Renal cortical epithelial cell (primary cell): ENCODE measurements around the gene PDIK1L. TPM values are rescaled to one million over a fixed set of nuclear protein-coding genes. Genes with fewer than 3 reads are reported as not detected.
"Not testable (repeated sequence)": the region's sequence is repeated elsewhere in the genome, so short reads cannot be mapped to it uniquely, and the experiment has no call there.

Experiments used
- DNase-seq: peaks from one replicate; pipeline ENCODE4 v3.0.0-alpha.2; 2011; ENCODE audit warnings: low read depth
- total RNA-seq: library from RNA; depleted of rRNA; stranded (reverse); fragments of >200 nt; gene quantifications from 2 replicates; pipeline ENCODE4 v1.2.3, GENCODE V29; 2014

Gene PDIK1L
- total RNA-seq, 1 donor from 2014 or later = 4.7 TPM

GRCh38 chr1:26090893-26091292 is 20.7 kb upstream of the PDIK1L start:
- no peak for DNase-seq

DNA sequence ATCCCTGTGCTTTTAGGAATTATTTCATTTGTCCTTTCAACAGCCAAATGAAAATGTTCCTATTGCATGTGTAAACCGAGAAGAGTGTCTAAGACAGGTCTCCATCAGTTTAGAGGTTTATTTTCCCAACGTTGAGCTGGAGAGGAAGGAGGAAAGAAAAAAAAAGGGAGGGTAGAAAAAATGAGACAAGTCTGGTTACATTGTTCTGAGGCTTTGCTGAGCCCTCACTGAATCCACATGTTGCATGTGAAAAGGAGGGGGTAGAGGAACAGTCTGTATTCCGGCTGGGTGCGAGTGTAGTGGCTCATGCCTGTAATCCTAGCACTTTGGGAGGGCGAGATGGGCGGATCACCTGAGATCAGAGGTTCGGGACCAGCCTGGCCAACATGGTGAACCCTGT is 19.2 kb upstream of the PDIK1L start:
- no peak for DNase-seq

GRCh38 chr1:26093569-26093968 is 18.1 kb upstream of the PDIK1L start:
- not testable (repeated sequence) for DNase-seq

DNA sequence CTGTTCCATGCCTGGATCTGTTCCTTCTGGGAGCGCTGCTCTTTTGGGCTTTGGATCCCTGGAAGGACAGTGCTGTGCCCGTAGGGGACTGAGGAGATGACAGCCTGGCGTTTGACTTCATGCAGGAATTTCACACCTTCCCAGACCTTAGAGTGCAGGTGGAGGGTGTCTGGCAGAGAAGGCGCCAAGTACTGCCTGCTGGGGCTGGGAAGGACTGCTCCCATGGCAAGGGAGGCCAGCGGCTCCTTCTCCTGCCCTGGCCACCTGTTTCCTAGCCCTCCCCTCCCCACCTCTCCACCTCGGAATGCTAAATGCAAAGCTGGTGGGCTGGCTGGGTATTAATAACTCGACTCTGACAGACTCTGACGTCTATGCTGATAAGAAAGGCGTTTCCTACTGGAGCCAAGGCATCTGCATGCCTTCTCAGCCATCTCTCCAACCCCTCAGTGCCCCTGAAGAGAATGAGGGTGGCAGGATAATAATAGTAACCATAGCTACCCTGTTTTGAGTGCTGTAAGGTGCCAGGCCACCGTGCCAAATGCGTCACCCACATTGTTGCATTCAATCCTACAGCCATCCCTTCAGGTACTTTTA is 17.5 kb upstream of the PDIK1L start:
- no peak for DNase-seq

DNA sequence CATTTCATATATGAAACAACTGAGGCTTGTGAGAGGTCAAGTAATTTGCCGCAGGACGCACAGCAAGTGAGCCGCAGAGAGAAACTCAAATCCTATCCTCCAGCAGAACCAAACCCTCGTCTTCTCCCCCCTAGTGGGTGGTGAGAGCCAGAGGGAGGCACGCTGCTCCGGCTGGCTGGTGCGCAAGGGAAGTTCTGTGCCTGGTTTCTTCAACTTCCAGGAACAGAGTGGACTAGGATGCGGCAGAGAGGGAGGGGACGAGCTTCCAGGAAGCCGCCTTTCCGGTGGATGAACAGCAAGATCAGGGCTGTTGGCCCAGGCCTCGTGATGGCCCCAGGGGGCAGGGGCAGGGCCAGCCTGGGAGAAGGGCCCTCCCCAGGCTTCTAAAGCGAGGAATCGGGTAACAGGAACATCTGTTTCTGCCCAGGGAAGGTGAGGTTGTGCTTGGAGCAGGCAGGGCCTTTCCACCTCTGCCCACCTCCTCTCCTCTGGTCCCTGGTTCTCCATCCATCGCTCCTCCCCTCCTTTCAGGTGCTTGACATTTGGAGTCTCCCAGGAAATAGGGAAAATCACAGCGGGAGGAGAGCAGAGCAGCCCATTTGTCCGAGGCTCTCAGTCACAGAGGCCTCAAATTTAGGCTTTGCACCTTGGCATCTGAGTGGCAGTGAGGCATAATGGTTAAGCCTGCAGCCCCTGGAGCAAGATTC is 16.8 kb upstream of the PDIK1L start:
- peak; percentile 57 for DNase-seq

DNA sequence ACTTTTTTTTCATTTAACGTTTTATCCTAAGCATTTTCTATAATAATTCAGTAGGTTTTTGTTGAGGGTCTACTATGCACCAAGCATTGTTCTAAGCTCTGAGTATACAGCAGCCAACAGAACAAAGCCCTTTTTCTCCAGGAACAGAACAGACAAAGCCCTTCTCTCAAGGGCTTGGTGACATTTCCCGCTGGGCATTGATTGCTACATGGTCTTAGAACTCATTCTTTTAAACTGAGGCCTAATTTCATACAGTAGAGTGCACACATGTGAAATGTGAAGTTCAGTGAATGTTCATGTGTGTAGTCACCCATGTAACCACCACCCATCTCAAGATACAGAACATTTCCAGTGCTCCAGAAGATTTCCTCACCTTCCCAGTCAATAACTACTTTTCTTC is 15.2 kb upstream of the PDIK1L start:
- no peak for DNase-seq

GRCh38 chr1:26097696-26098095 is 13.9 kb upstream of the PDIK1L start:
- DNase-seq = peak; percentile 33

DNA sequence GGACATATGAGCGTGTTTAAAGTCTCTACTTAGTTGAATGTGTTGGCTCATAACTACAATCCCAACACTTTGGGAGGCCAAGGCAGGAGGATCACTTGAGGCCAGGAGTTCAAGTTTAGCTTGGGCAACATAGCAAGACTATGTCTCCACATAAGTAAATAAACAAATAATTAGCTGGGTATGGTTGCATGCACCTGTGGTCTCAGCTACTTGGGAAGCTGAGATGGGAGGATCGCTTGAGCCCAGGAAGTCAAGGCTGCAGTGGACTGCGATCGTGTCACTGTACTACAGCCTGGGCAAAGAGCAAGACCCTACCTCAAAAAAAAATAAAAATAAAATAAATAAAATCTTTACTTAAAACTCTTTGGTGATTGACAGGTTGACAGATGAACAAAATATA is 13.0 kb upstream of the PDIK1L start:
- no peak for DNase-seq

- no peak for DNase-seq
Observed at GRCh38 chr1:26099780-26100179, 11.8 kb upstream of the PDIK1L start.

DNA sequence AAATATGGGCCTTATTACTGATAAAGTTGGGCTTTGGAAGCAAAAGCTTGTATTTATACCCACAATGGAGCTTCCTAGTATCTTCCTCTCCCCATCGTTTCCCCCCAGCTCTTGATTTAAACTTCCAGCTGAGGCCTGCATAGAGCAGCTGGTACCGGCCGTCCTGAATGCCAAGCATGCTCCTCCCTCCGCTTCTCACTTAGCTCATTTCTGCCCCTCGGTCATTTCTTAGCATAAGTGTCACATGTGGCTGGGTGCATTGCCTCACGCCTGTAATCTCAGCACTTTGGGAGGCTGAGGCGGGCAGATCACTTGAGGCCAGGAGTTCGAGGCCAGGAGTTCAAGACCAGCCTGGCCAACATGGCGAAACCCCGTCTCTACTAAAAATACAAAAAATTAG is 11.4 kb upstream of the PDIK1L start:
- not testable (repeated sequence) for DNase-seq

- no peak for DNase-seq
Observed at GRCh38 chr1:26102119-26102518, 9.5 kb upstream of the PDIK1L start.

GRCh38 chr1:26102526-26102925 is 9.1 kb upstream of the PDIK1L start:
- DNase-seq = no peak

- DNase-seq = not testable (repeated sequence)
Observed at GRCh38 chr1:26105226-26105548, 6.4 kb upstream of the PDIK1L start.

GRCh38 chr1:26109229-26110164 is 2.1 kb upstream of the PDIK1L start:
- DNase-seq = no peak

DNA sequence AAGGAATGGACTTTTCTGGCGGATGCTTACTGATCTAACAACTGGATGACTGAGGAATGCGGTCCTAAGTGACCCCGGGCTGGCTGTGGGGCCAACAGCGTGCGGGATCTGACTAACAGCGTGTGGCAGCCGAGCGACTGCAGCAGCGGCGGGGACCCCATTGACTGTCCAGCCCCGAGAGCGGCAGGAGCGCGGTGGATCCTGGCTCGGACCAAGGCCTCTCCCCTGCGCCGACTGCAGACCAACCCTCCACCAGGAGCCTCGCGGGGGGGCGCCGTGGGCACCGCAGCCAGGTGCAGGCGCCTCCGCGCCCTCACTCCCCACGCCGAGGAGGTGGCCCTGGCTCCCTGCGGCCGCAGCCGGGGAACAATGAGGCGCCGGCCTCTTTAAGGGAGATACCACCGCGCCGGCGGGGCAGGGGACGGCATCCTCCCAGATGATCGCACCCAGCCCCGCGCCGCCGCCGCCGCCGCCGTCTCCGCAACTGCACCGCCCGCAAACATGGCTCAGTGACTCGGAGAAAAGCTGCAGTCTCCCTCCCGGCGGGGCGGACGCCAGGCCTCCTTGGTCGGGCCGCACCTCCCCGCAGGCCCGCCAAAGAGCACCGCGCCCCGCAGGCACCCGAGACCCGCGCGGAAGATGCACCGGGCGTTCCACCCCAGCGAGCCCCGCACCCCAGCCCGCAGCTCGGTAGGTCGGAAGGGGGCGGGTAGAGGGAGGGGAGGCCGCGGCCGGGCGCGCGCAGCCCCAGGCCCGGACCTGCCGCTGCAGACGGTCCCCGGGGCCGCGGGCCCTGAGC is 694 bp upstream of the PDIK1L start:
- DNase-seq = no peak

DNA sequence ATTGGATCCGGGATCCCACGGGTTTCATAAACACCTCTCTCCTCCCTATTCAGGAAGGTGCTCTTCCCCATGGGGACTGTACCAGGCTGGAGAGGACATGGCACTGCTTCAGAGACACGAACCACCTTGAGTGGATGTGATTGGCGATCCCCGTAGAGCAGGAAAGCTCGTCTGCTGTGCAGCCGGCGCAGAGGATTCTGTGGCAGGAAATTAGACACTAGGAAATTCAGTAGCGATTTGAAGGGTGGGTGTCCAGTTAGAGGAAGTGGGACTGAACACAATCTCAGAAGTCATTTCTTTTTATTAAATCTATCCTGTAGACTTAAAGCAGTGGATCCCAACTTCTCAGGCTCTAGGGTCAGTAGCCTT is 767 bp downstream of the PDIK1L start:
- DNase-seq = no peak

DNA sequence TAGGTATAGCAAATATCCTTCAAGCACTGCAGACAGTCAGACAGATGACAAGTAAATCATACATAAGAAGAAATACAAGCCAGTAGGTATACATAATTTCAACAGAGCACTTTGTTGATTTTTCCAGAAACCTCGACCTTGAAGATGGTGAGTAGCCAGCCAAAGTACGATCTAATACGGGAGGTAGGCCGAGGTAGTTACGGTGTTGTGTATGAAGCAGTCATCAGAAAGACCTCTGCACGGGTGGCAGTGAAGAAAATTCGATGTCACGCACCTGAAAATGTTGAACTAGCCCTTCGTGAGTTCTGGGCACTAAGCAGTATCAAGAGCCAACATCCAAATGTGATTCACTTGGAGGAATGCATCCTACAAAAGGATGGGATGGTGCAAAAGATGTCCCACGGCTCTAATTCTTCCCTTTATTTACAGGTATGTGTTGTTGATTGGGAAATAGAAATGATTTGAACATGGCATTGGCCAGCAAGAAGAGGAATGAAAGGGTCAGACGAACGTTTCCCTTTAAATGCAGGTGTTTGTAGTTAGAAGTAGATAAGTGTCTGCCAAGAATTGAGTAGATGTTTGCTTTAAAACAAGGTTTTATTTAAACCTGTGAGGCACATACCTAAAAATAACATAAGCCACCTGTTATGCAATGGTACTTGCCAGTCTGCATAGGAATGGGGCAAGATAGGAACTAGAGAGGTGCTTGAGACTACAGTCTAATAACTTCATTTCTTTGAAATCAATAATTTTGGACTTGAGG is 2.7 kb downstream of the PDIK1L start:
- DNase-seq = no peak

- DNase-seq = no peak
Observed at GRCh38 chr1:26119892-26120608, 8.4 kb downstream of the PDIK1L start.

GRCh38 chr1:26121854-26122773 is 10.5 kb downstream of the PDIK1L start:
- no peak for DNase-seq
